Retina (tissue), 1 donor: ENCODE data around the gene FDXR.
A peak's percentile ranks its signal among the peaks of the same experiment; 100 is the strongest.

ENCODE experiments used
- DNase-seq: peaks from one replicate; pipeline ENCODE4 v3.0.0-alpha.2; 2016

FDXR gene

GRCh38 chr17:74832421-74832820 is 40.4 kb downstream of the FDXR start:
- DNase-seq = no peak

GRCh38 chr17:74831444-74832146 is 41.2 kb downstream of the FDXR start:
- peak; percentile 52 for DNase-seq

GRCh38 chr17:74830861-74831260 is 41.9 kb downstream of the FDXR start:
- DNase-seq = no peak

DNA sequence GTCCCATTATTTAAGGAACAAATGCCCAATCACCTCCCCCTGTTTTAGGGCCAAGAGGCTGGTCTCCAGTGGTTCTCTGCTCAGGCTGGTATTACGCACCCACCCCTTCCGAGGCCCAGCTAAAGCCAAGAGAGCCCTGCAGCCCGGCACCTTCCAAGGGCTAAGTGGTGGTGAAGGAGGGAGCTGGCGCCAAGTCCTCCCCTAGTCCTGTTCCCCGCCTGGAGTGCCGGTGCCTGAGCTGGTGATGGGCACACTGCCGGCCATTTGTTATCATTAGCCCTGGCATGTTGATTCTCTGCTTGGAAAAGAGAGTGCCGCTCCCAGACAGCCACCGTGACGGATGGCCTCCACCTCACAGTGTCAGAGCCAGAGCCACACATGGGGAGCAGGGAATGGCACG is 45.0 kb downstream of the FDXR start:
- no peak for DNase-seq

DNA sequence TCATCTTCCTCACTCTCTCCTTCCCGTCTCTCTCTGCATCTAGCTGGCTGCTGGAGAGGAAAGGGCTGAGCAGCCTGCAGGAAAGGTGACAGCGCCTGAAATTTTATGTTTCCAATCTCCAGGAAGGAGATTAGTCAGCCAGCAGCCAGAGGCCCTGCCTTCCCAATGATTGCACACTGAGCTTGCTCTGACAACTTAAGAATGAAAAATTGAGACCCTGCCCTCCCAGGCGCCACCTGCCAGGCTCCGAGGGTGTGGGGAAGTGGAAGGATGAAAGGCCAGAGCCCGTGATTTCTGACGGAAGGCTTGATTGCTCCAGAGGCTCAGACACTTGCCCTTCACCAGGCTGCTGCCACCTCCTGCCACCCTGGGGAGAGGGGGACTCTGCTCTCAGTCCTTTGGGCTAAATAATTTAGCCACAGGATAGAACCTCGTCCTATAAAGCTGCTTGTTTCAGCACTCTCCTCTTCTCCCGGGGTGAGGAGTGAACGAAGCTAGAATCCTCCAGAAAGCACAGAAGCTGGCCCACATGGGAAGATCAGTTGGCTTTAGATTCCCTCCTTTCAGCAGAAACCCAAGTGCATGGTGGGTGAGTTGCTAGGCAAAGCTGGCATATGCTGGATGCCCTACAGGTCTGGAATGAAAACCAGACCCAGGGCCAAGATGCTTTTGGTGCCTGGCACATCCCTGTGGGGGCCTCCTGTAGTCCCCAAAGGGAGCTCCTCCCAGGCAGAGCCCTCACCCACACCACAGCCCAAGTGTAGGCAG is 46.7 kb downstream of the FDXR start:
- DNase-seq = peak; percentile 57

DNA sequence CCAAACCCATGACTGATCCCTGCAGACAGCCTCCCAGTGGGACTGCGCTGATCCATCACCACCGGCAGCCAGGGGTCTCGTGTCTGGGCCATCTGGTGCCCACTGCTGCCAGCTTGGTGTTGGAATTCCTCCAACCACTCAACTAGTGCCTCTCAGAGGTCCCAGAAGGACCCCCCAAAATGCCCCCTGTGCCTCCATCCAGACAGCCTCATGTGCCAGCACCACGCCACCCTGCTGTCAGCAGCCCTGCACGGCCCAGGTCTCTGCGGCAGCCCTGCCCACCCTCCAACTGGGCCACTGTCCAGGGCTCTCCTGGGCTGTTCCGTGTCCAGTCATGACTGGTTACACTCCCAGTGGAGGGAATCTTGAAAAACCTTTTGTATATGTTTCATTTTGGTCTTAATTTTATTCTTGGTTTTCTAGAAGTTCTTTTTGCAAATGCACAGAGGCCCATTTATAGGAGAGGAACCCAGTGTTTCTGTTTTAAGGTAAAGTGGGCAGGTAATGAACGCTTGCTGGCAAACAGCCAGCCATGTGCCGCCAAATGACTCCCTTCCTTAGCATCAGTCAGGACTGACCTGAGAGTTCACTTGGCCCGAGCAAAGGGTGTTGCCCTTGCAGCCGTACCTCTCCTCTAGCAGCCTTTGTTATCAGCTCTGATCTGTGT is 47.7 kb downstream of the FDXR start:
- peak; percentile 40 for DNase-seq

- DNase-seq = peak; percentile 78
Measured at GRCh38 chr17:74822939-74823367, 49.8 kb downstream of the FDXR start.

DNA sequence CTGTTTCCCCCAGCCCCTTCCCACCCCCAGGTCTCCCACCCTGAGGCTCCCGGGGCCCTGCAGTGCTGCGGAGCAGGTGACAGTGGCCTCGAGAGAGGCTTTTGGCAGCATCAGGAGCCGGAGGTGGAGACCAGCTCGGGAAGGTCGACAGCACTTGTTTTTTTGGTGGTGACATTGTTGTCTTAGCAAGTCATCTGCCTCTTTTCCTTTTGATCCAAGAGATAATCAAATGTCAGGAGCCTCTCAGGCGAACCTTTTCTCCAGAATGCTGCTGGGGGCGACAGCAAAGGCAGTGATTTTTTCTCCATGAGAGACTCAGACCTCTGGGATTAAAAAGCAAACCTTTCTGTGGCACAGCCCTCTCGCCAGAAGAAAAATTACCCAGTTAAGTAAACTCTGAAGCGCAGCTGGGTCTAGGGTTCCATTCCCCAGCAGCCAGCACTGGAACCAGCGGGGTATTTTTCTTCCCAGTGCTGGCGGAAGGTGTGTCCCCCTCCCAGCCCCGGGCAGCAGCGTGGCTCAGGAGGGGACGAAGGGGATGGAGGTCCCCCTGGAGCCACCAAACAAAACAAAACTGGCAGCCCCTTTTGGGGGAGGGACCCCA is 50.4 kb downstream of the FDXR start:
- no peak for DNase-seq

DNA sequence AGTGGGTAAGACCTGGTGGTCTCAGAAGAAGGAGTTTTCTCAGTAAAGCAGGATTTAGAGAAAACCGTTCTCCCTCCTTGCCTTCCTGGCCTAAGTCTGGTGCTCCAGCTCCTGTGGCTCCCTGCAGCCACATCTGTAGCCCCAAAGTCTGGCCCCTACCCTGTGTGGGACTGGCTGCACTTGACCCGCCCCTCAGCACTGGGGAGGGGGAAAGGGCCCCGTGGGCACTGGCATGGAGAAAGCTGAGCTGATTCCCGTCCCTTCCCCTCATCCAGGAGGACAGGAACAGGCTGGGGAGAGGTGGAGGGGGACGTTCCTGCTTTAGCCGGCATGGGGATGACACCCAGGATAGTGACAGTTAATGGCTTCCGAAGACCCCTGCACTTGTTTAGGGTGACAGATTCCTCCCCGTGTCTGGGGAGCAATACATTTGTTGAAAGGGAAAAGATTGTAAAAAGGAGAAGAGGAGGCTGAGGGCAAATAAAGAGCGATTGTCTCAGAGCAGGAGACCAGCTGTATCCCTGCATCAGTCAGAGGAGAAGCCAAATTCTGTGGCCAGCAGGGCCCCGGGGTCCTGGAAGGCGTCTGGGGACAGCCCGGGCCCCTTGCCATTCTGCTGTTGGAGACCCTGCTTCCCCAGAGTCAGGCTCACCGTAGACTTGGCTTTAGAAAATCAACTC is 51.0 kb downstream of the FDXR start:
- DNase-seq = peak; percentile 32

GRCh38 chr17:74819801-74820436 is 52.9 kb downstream of the FDXR start:
- DNase-seq = no peak

DNA sequence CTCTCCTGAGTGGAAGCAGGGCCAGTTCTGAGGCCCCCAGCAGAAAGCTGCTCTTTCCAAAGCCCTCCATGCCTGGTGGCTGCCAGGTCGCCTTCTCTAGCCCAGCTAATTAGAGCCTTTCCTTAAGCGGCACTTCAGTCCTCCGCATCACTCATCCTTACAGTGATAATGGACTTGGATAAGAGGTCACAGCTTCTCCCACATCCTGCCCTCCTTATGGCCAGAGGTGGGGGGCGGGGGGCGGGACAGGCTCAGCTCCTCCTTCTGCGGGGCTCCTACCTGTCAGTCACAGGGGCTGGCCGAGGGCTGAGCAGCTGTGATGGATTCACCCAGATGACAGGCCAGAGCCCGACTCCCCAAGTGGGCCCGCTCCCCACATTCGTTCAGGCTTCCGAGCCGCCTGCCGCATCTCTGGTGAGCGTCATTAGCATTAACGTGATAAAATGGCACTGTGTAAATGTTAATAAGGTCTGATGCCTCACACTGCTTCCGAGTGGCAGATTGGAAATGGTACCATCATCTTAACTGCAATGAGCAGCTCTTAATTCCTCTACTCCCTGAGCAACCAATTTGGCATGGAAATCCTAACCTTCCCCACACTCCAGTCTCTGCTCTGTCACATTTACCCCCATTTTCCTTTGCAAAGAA is 54.4 kb downstream of the FDXR start:
- DNase-seq = peak; percentile 35

- peak; percentile 50 for DNase-seq
Measured at GRCh38 chr17:74816905-74817620, 55.7 kb downstream of the FDXR start.

- DNase-seq = peak; percentile 69
Measured at GRCh38 chr17:74815550-74816370, 57.0 kb downstream of the FDXR start.

DNA sequence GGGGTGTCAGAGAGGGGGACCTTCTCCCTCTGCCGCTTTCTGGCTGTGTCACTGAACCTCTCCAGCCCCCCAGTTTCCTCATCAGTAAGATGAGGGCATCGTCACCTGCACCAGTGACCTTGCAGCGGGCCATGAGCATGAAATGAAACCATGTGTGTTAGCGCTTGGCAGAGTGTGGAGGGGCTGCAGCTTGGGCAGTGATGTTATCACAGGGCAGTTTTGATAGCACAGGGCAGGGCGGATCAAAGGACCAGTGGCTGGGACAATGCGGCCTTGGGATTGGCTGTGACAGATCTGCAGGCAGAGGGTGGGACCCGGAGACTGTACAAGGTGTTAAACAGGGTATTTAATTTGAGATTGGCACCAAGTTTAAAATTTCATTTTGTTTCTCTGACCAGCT is 57.7 kb downstream of the FDXR start:
- no peak for DNase-seq

DNA sequence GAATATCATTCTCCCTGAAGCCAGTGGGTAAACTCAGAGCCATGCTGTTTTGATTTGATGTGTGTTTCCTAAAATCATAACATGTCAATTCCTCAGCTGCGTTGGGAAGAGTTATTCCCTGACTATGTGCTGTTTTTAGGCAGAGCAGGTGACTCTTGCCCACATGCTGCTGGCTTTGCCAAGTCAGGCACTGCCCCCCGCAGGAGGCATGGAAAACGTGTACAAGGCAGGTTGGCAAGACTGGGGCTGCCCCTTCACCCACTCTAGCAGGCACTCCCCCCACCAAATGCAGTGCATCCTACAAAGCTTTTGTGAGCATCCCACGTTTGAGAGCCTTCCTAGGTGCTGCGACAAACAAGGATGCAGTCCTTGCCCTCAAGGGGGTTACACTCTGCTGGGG is 58.3 kb downstream of the FDXR start:
- no peak for DNase-seq
